B cell (primary cell): ENCODE results near the gene AFTPH. TPM values are rescaled to one million over a fixed set of nuclear protein-coding genes. Genes with fewer than 3 reads are reported as not detected.

Experiments
- ATAC-seq: fragments of 200-7000 bp; cut with Tn5 transposase; one replicate; pipeline ENCODE4 v1.10.0; 2021; ENCODE audit warnings: low read depth, mild to moderate bottlenecking, moderate number of reproducible peaks, moderate library complexity
- CTCF ChIA-PET: fragments of 350-600 bp; sonication (Branson Sonifier 250); formaldehyde crosslinking; loops from one replicate; lab custom pipeline; 2021; ENCODE audit warnings: antibody characterized with exemption, inconsistent platforms; lab: Charles Lee
- POLR2A ChIA-PET: fragments of 350-600 bp; sonication (Branson Sonifier 250); formaldehyde crosslinking; loops from one replicate; lab custom pipeline; 2021; ENCODE audit warnings: antibody characterized with exemption; lab: Charles Lee
- DNase-seq: peaks from one replicate; pipeline ENCODE4 v3.0.0; 2013
- H2AFZ ChIP-seq: 2 replicates; pipeline ENCODE4 v1.6.1; 2012; ENCODE audit warnings: mild to moderate bottlenecking, low read depth, low read length; ENCODE audit not compliant: insufficient read depth, poor library complexity, severe bottlenecking
- H3K27ac ChIP-seq, 2 donors: 1 replicate in 1 of 2; 2 replicates in 1 of 2; pipeline ENCODE4 v1.5.1; 2012 to 2013; ENCODE audit warnings: low read length in 2 of 2, mild to moderate bottlenecking in 2 of 2, moderate library complexity in 1 of 2
- H3K27me3 ChIP-seq, 4 experiments: fragments of 200-600 bp in 1 of 4; sonication (generic) in 1 of 4; replicated peaks in 1 of 4; 1 replicate in 2 of 4; 2 replicates in 2 of 4; pipeline versions ENCODE4 v1.6.1 to v1.7.0; 2013 to 2016; ENCODE audit warnings: low read length in 3 of 4, mild to moderate bottlenecking in 2 of 4, mixed read lengths in 1 of 4, moderate library complexity in 1 of 4; ENCODE audit not compliant: insufficient read depth in 4 of 4, control insufficient read depth in 3 of 4; ENCODE audit errors: control extremely low read depth in 1 of 4
- H3K36me3 ChIP-seq, 2 experiments: replicated peaks in 1 of 2; 1 replicate in 1 of 2; 2 replicates in 1 of 2; pipeline versions ENCODE4 v1.6.1 to v1.7.1; 2013; ENCODE audit warnings: low read length in 1 of 2; ENCODE audit not compliant: insufficient read depth in 2 of 2, control insufficient read depth in 1 of 2; ENCODE audit errors: control extremely low read depth in 1 of 2, extremely low read depth in 1 of 2
- H3K4me1 ChIP-seq, 2 donors: fragments of 200-600 bp in 1 of 2; sonication (generic) in 1 of 2; 1 replicate in 1 of 2; 2 replicates in 1 of 2; pipeline versions ENCODE4 v1.5.1 to v1.6.1; 2013 to 2017; ENCODE audit warnings: low read length in 2 of 2; ENCODE audit not compliant: control insufficient read depth in 2 of 2, insufficient read depth in 2 of 2
- H3K4me2 ChIP-seq: replicated peaks from 2 replicates; pipeline ENCODE3; 2012; ENCODE audit warnings: mild to moderate bottlenecking, low read depth, low read length; ENCODE audit not compliant: poor library complexity, severe bottlenecking
- H3K4me3 ChIP-seq, 5 experiments: fragments of 200-600 bp in 1 of 5; sonication (generic) in 1 of 5; 1 replicate in 3 of 5; 2 replicates in 2 of 5; pipeline versions ENCODE4 v1.5.1 to v1.7.0; 2011 to 2016; ENCODE audit warnings: low read length in 4 of 5, mild to moderate bottlenecking in 4 of 5, low read depth in 2 of 5, control low read depth in 1 of 5, moderate library complexity in 1 of 5; ENCODE audit not compliant: insufficient read depth in 1 of 5; ENCODE audit errors: control extremely low read depth in 1 of 5, extremely low read depth in 1 of 5
- H3K79me2 ChIP-seq: fragments of 200-600 bp; sonication (generic); one replicate; pipeline ENCODE4 v1.6.0; 2016; ENCODE audit warnings: low read length; ENCODE audit not compliant: control insufficient read depth, insufficient read depth
- H3K9ac ChIP-seq: fragments of 200-600 bp; sonication (generic); 2 replicates; pipeline ENCODE4 v1.6.1; 2017; ENCODE audit warnings: mild to moderate bottlenecking, low read length, moderate library complexity
- H3K9me3 ChIP-seq, 3 donors: one replicate each; pipeline versions ENCODE4 v1.6.1 to v1.7.1; 2013; ENCODE audit warnings: low read length in 2 of 3; ENCODE audit not compliant: control insufficient read depth in 2 of 3, insufficient read depth in 1 of 3; ENCODE audit errors: control extremely low read depth in 1 of 3
- H4K20me1 ChIP-seq: 2 replicates; pipeline ENCODE4 v1.6.0; 2012; ENCODE audit warnings: mild to moderate bottlenecking, low read length; ENCODE audit not compliant: insufficient read depth, control insufficient read depth, poor library complexity, severe bottlenecking
- H3K27ac Mint-ChIP-seq: one replicate; pipeline ENCODE4 v1.8.0; 2021; ENCODE audit warnings: mixed read lengths
- H3K27me3 Mint-ChIP-seq: one replicate; pipeline ENCODE4 v1.8.0; 2021; ENCODE audit warnings: mixed read lengths
- H3K4me1 Mint-ChIP-seq: one replicate; pipeline ENCODE4 v1.8.0; 2021; ENCODE audit warnings: mixed read lengths
- H3K4me3 Mint-ChIP-seq: one replicate; pipeline ENCODE4 v1.8.0; 2021; ENCODE audit warnings: mixed read lengths
- H3K9me3 Mint-ChIP-seq: one replicate; pipeline ENCODE4 v1.8.0; 2022; ENCODE audit warnings: mixed read lengths; ENCODE audit not compliant: insufficient read depth
- EZH2 ChIP-seq: IDR thresholded peaks from 2 replicates; pipeline ENCODE4 v1.6.1; 2012; ENCODE audit warnings: borderline replicate concordance, low read depth, mild to moderate bottlenecking, moderate library complexity, low read length; ENCODE audit not compliant: insufficient read depth, poor library complexity, severe bottlenecking
- WGBS: methylation state at CpG from one replicate; pipeline ENCODE4 v1.1.5; 2013; ENCODE audit warnings: missing lambda C conversion rate; ENCODE audit not compliant: insufficient coverage; 5-methylcytosine and 5-hydroxymethylcytosine counted together
- intact Hi-C: fragments of 100-400 bp; cut with micrococcal nuclease; formaldehyde crosslinking; loops from one replicate; pipeline ENCODE4 v1.10.0; 2022
- polyA plus RNA-seq: library from polyadenylated mRNA; depleted of rRNA; stranded (reverse); fragments of >200 nt; gene quantifications from 2 replicates; pipeline ENCODE4 v1.2.3, GENCODE V29; 2012
- total RNA-seq, 2 donors: library from RNA; stranded (reverse); fragments of 120-200 nt in 1 of 2; gene quantifications; 1 replicate in 1 of 2; 2 replicates in 1 of 2; pipeline versions ENCODE4 v1.2.3 to v1.2.4, GENCODE V29; 2013 to 2022
- TF ChIP-seq, protein P1 (sequence below): fragments of 200-600 bp; IDR thresholded peaks from one replicate; pipeline ENCODE4 v1.8.0; 2022; ENCODE audit warnings: antibody characterized with exemption, mild to moderate bottlenecking

The AFTPH gene
- total and polyA plus RNA-seq, 2 donors (not counting 1 experiment from before 2014, with no cell fraction given) = 45.4 to 94.1 TPM

GRCh38 chr2:64635976-64636911 lies 112.1 kb downstream of the AFTPH start:
- Histone ChIP-seq H3K4me3 (peak overlapping the region in 3 of 5 experiments; percentile 13 to 43 (median 28)), H3K4me2 (peak overlapping the region; percentile 64), H3K36me3 (peaks cover 3 to 38% of the 10 kb centered on the region in 2 experiments), H4K20me1 (peaks cover 60% of the 10 kb centered on the region), H3K9me3 (no peaks in the 10 kb centered on the region), H2AFZ (peak overlapping the region; percentile 36), H3K9ac (peak overlapping the region; percentile 53), H3K79me2 (peaks cover 83% of the 10 kb centered on the region), H3K27me3 (no peaks in the 10 kb centered on the region), H3K27ac (peak overlapping the region; percentile 80 to 93), H3K4me1 (peaks cover 67 to 69% of the 10 kb centered on the region in 2 donors)
- POLR2A ChIA-PET = interaction anchor here (0.6 to 1.6 kb wide), 6 partner anchors 8 to 389 kb away, joined by 3 to 6 read pairs (median 3); no protein-coding TSS in a partner anchor
- 35% methylated on average over 34 of the region's 38 CpGs for WGBS
- Mint-ChIP-seq H3K4me1 (peaks cover 70% of the 10 kb centered on the region), H3K9me3 (no peaks in the 10 kb centered on the region), H3K27ac (peak overlapping the region; percentile 97), H3K4me3 (peak overlapping the region; percentile 84), H3K27me3 (no peaks in the 10 kb centered on the region)
- TF ChIP-seq EZH2 = no peak
- TF ChIP-seq, protein P1, sequence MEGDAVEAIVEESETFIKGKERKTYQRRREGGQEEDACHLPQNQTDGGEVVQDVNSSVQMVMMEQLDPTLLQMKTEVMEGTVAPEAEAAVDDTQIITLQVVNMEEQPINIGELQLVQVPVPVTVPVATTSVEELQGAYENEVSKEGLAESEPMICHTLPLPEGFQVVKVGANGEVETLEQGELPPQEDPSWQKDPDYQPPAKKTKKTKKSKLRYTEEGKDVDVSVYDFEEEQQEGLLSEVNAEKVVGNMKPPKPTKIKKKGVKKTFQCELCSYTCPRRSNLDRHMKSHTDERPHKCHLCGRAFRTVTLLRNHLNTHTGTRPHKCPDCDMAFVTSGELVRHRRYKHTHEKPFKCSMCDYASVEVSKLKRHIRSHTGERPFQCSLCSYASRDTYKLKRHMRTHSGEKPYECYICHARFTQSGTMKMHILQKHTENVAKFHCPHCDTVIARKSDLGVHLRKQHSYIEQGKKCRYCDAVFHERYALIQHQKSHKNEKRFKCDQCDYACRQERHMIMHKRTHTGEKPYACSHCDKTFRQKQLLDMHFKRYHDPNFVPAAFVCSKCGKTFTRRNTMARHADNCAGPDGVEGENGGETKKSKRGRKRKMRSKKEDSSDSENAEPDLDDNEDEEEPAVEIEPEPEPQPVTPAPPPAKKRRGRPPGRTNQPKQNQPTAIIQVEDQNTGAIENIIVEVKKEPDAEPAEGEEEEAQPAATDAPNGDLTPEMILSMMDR = no peak
- intact Hi-C loops = loop anchor here (1.0 to 5.0 kb wide), 3 partner anchors 10 to 49 kb away; no protein-coding TSS in a partner anchor
- ATAC-seq (peak; percentile 50), DNase-seq (peak; percentile 75)
- CTCF ChIA-PET = interaction anchor here (0.6 to 5.2 kb wide), 14 partner anchors 9 to 397 kb away, joined by 3 to 26 read pairs (median 3); no protein-coding TSS in a partner anchor
